RCC 7860 (cell line): ENCODE data around the gene FAM177A1.

Experiments
- DNase-seq: peaks from one replicate; pipeline ENCODE4 v3.0.0-alpha.2; 2015; ENCODE audit warnings: low spot score
- FAIRE-seq: peaks from 2 replicates; lab custom pipeline; 2012; peaks lifted over from hg19 to GRCh38; lab: Jason Lieb, UNC

The FAM177A1 gene

GRCh38 chr14:35122696-35123387 lies 76.8 kb downstream of the FAM177A1 start:
- FAIRE-seq (no peak), DNase-seq (no peak)

DNA sequence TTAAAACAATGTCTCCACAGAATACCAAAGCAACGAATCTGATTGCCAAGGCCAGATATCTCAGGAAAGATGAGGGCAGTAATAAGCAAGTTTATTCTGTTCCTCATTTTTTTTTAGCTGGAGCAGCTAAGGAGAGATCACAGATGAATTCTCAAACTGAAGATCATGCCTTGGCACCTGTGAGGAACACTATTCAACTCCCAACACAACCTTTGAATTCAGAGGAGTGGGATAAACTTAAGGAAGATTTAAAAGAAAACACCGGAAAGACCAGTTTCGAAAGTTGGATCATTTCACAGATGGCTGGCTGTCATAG lies 77.3 kb downstream of the FAM177A1 start:
- DNase-seq: no peak
- FAIRE-seq: no peak

- no peak for DNase-seq
- no peak for FAIRE-seq
Observed at GRCh38 chr14:35124127-35124526, 78.1 kb downstream of the FAM177A1 start.
